Iris pigment epithelial cell (primary cell): ENCODE data around the gene LTBP3.

Source experiments
- DNase-seq: peaks from one replicate; pipeline ENCODE4 v3.0.0-alpha.2; 2011; ENCODE audit warnings: low read depth

The LTBP3 gene

GRCh38 chr11:65554057-65554818 is 3.9 kb downstream of the LTBP3 start:
- no peak for DNase-seq

- no peak for DNase-seq
Observed at GRCh38 chr11:65553301-65554001, 4.7 kb downstream of the LTBP3 start.

- DNase-seq = no peak
Observed at GRCh38 chr11:65552388-65552951, 5.7 kb downstream of the LTBP3 start.

GRCh38 chr11:65551572-65552387 is 6.4 kb downstream of the LTBP3 start:
- DNase-seq = no peak

- no peak for DNase-seq
Observed at GRCh38 chr11:65549096-65549495, 9.1 kb downstream of the LTBP3 start.

GRCh38 chr11:65548395-65548794 is 9.8 kb downstream of the LTBP3 start:
- no peak for DNase-seq

- no peak for DNase-seq
Observed at GRCh38 chr11:65547446-65548125, 10.6 kb downstream of the LTBP3 start.

GRCh38 chr11:65546217-65546958 is 11.8 kb downstream of the LTBP3 start:
- no peak for DNase-seq

GRCh38 chr11:65545853-65546216 is 12.3 kb downstream of the LTBP3 start:
- no peak for DNase-seq

GRCh38 chr11:65542738-65543390 is 15.3 kb downstream of the LTBP3 start:
- no peak for DNase-seq

- DNase-seq = no peak
Observed at GRCh38 chr11:65541093-65541982, 16.8 kb downstream of the LTBP3 start.

GRCh38 chr11:65540290-65541092 is 17.7 kb downstream of the LTBP3 start:
- DNase-seq = peak; percentile 87

GRCh38 chr11:65539744-65540289 is 18.3 kb downstream of the LTBP3 start:
- no peak for DNase-seq

GRCh38 chr11:65538915-65539743 is 19.0 kb downstream of the LTBP3 start:
- no peak for DNase-seq

- DNase-seq = no peak
Observed at GRCh38 chr11:65538232-65538914, 19.8 kb downstream of the LTBP3 start.

GRCh38 chr11:65537620-65538231 is 20.4 kb downstream of the LTBP3 start:
- no peak for DNase-seq

GRCh38 chr11:65537296-65537597 is 20.9 kb downstream of the LTBP3 start:
- DNase-seq = no peak
